Activated T-helper 2 cell treated with anti-CD3 and anti-CD28 coated beads, Interferon-gamma antibody, Interleukin-2, Interleukin-4, amounts not matched to agents 10 μg/mL and 5 μg/mL and 100 μg/mL, durations not matched to agents 14 hours and 24 hours and 36 hours (primary cell): ENCODE results near the gene IAH1. TPM values are rescaled to one million over a fixed set of nuclear protein-coding genes. Genes with fewer than 3 reads are reported as not detected.
A peak's percentile ranks its signal among the peaks of the same experiment; 100 is the strongest.

Experiments
- DNase-seq: peaks from one replicate; pipeline ENCODE4 v3.0.0; 2021; ENCODE audit warnings: low spot score
- H3K27ac Mint-ChIP-seq: one replicate; pipeline ENCODE4 v1.8.0; 2021; ENCODE audit warnings: mixed read lengths
- H3K27me3 Mint-ChIP-seq: one replicate; pipeline ENCODE4 v1.8.0; 2021; ENCODE audit warnings: low read depth, mixed read lengths
- H3K36me3 Mint-ChIP-seq: one replicate; pipeline ENCODE4 v1.8.0; 2021; ENCODE audit warnings: low read depth, mixed read lengths
- H3K4me1 Mint-ChIP-seq: one replicate; pipeline ENCODE4 v1.8.0; 2021; ENCODE audit warnings: low read depth, mixed read lengths
- H3K4me3 Mint-ChIP-seq: one replicate; pipeline ENCODE4 v1.8.0; 2021; ENCODE audit warnings: low read depth, mild to moderate bottlenecking, moderate library complexity, mixed read lengths
- H3K9me3 Mint-ChIP-seq: one replicate; pipeline ENCODE4 v1.8.0; 2021; ENCODE audit warnings: mixed read lengths
- intact Hi-C: fragments of 100-400 bp; cut with micrococcal nuclease; formaldehyde crosslinking; loops from one replicate; pipeline ENCODE4 v1.15.1; 2023
- total RNA-seq: library from RNA; stranded (reverse); gene quantifications from 2 replicates; pipeline ENCODE4 v1.2.3, GENCODE V29; 2022

The IAH1 gene
- total RNA-seq, 1 donor from 2014 or later, result 82.4 TPM

DNA sequence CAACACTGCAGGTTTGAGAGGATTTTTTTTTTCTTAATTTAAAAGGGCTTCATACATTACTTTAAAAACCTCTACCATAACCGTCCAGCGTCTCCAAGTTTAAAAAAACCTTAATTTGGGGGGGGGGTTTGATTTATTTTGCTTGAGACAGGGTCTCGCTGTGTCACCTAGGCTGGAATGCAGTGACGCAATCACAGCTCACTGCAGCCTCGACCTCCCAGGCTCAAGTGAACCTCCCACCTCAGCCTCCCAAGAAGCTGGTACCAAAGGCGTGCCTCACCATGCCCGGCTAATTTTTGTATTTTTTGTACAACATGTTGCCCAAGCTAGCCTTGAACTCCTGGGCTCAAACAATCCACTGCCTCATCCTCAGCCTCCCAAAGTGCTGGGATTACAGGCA is 44.4 kb downstream of the IAH1 start:
- intact Hi-C loops, result no loop called here
- Mint-ChIP-seq H3K36me3 (peaks cover 57% of the 10 kb centered on the region), H3K27ac (no peak overlapping the region), H3K4me1 (peaks cover 2% of the 10 kb centered on the region), H3K4me3 (no peak overlapping the region), H3K27me3 (no peaks in the 10 kb centered on the region), H3K9me3 (no peaks in the 10 kb centered on the region)
- no peak for DNase-seq

GRCh38 chr2:9519250-9519649 is 44.9 kb downstream of the IAH1 start:
- peaks cover 57% of the 10 kb centered on the region for H3K36me3 Mint-ChIP-seq
- H3K27me3 Mint-ChIP-seq, result no peaks in the 10 kb centered on the region
- peaks cover 2% of the 10 kb centered on the region for H3K4me1 Mint-ChIP-seq
- peak overlapping the region; percentile 33 for H3K27ac Mint-ChIP-seq
- no peak for DNase-seq
- H3K9me3 Mint-ChIP-seq, result no peaks in the 10 kb centered on the region
- intact Hi-C loops, result no loop called here
- H3K4me3 Mint-ChIP-seq, result no peak overlapping the region

- intact Hi-C loops, result no loop called here
- no peak for DNase-seq
- no peak overlapping the region for H3K27ac Mint-ChIP-seq
- H3K4me3 Mint-ChIP-seq, result no peak overlapping the region
- H3K27me3 Mint-ChIP-seq, result no peaks in the 10 kb centered on the region
- H3K36me3 Mint-ChIP-seq, result peaks cover 72% of the 10 kb centered on the region
- peaks cover 2% of the 10 kb centered on the region for H3K4me1 Mint-ChIP-seq
- H3K9me3 Mint-ChIP-seq, result no peaks in the 10 kb centered on the region
Measured at GRCh38 chr2:9524291-9524690, 49.9 kb downstream of the IAH1 start.

GRCh38 chr2:9525266-9525665 is 50.9 kb downstream of the IAH1 start:
- intact Hi-C loops, result no loop called here
- H3K27me3 Mint-ChIP-seq, result no peaks in the 10 kb centered on the region
- H3K4me3 Mint-ChIP-seq, result no peak overlapping the region
- no peaks in the 10 kb centered on the region for H3K9me3 Mint-ChIP-seq
- no peaks in the 10 kb centered on the region for H3K4me1 Mint-ChIP-seq
- H3K36me3 Mint-ChIP-seq, result peaks cover 73% of the 10 kb centered on the region
- DNase-seq, result no peak
- H3K27ac Mint-ChIP-seq, result no peak overlapping the region

- H3K27me3 Mint-ChIP-seq, result no peaks in the 10 kb centered on the region
- no peaks in the 10 kb centered on the region for H3K9me3 Mint-ChIP-seq
- H3K36me3 Mint-ChIP-seq, result peaks cover 63% of the 10 kb centered on the region
- no peak for DNase-seq
- H3K4me3 Mint-ChIP-seq, result no peak overlapping the region
- intact Hi-C loops, result no loop called here
- H3K27ac Mint-ChIP-seq, result no peak overlapping the region
- H3K4me1 Mint-ChIP-seq, result no peaks in the 10 kb centered on the region
Measured at GRCh38 chr2:9527995-9528787, 53.8 kb downstream of the IAH1 start.

DNA sequence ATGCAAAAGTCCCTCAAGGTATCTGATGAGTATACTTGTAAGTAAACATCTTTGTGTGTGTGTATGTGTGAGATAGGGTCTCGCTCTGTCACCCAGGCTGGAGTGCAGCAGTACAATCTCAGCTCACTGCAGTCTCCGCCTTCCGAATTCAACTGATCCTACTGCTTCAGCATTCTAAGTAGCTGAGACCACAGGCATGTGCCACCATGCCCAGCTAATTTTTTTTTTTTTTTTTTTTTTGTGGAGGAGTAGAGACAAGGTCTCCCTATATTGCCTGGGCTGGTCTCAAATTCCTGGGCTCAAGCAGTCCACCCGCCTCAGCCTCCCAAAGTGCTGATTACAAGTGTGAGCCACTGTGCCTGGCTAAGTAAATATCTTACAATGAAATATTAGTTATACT is 58.1 kb downstream of the IAH1 start:
- H3K4me3 Mint-ChIP-seq, result no peak overlapping the region
- peaks cover 15% of the 10 kb centered on the region for H3K4me1 Mint-ChIP-seq
- no peaks in the 10 kb centered on the region for H3K27me3 Mint-ChIP-seq
- peaks cover 53% of the 10 kb centered on the region for H3K36me3 Mint-ChIP-seq
- no peak for DNase-seq
- intact Hi-C loops, result no loop called here
- no peaks in the 10 kb centered on the region for H3K9me3 Mint-ChIP-seq
- no peak overlapping the region for H3K27ac Mint-ChIP-seq

- peaks cover 47% of the 10 kb centered on the region for H3K36me3 Mint-ChIP-seq
- H3K9me3 Mint-ChIP-seq, result no peaks in the 10 kb centered on the region
- H3K27ac Mint-ChIP-seq, result no peak overlapping the region
- H3K4me1 Mint-ChIP-seq, result peaks cover 21% of the 10 kb centered on the region
- no peak overlapping the region for H3K4me3 Mint-ChIP-seq
- H3K27me3 Mint-ChIP-seq, result no peaks in the 10 kb centered on the region
- no peak for DNase-seq
- intact Hi-C loops, result no loop called here
Measured at GRCh38 chr2:9533663-9534062, 59.3 kb downstream of the IAH1 start.

DNA sequence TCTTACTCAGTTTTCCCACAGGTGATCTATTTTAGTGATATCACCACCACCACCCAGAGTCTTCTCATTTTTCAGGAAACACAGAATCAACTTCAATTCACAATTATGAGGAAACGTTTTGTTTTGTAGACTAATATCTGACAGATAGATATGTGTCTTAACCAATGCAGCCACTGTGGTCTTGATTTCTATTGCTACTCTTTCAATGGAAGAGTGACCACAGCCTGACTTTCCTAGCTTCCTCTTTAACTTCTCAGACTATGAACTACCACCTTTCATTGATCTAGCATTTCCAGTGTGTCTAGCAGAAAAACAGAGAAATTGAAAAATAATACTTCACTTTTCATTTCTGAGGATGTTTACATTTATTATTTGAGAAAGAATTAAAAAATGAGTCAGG is 60.8 kb downstream of the IAH1 start:
- no peak for DNase-seq
- Mint-ChIP-seq H3K4me3 (no peak overlapping the region), H3K27me3 (no peaks in the 10 kb centered on the region), H3K36me3 (peaks cover 35% of the 10 kb centered on the region), H3K4me1 (peaks cover 26% of the 10 kb centered on the region), H3K27ac (no peak overlapping the region), H3K9me3 (no peaks in the 10 kb centered on the region)
- intact Hi-C loops, result no loop called here

- H3K4me1 Mint-ChIP-seq, result peaks cover 26% of the 10 kb centered on the region
- H3K4me3 Mint-ChIP-seq, result no peak overlapping the region
- DNase-seq, result no peak
- intact Hi-C loops, result no loop called here
- H3K36me3 Mint-ChIP-seq, result peaks cover 38% of the 10 kb centered on the region
- no peak overlapping the region for H3K27ac Mint-ChIP-seq
- no peaks in the 10 kb centered on the region for H3K27me3 Mint-ChIP-seq
- no peaks in the 10 kb centered on the region for H3K9me3 Mint-ChIP-seq
Measured at GRCh38 chr2:9536504-9536903, 62.2 kb downstream of the IAH1 start.

DNA sequence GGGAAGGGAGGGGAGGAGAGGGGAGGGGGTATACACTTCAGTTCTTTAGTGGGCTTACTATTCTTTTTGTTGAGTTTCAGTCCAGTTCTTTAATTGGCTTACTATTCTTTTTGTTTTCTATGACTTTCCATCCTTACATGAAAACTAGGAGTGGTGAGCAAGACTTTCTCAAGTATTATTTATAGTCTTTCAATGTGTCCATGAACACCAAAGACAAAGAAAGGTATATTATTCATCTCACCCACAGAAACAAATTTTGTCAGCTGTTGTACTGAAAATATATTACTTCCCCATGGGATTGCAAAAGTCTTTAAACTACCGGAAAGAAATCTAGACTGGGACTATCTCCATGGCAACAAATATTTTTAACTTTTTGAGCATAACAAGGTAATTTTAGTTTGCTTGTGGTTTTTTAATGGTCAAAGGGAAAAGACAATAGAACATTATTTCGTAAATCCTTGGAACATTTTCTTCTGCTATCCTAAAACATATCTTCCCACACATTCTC is 63.7 kb downstream of the IAH1 start:
- H3K36me3 Mint-ChIP-seq, result peaks cover 36% of the 10 kb centered on the region
- peaks cover 26% of the 10 kb centered on the region for H3K4me1 Mint-ChIP-seq
- H3K4me3 Mint-ChIP-seq, result no peak overlapping the region
- H3K9me3 Mint-ChIP-seq, result no peaks in the 10 kb centered on the region
- H3K27ac Mint-ChIP-seq, result no peak overlapping the region
- intact Hi-C loops, result no loop called here
- H3K27me3 Mint-ChIP-seq, result no peaks in the 10 kb centered on the region
- DNase-seq, result no peak

Other genes with a start within 250 kb of the IAH1 start
- gene ITGB1BP1, start 51.0 kb upstream of the IAH1 start, total RNA-seq, result 118 and 128 TPM in 2 replicates
- gene CPSF3, start 50.9 kb upstream of the IAH1 start, total RNA-seq, result 69.5 and 73.2 TPM in 2 replicates
- 23.3 and 25.0 TPM in 2 replicates for gene ADAM17, start 81.3 kb downstream of the IAH1 start, total RNA-seq
- gene YWHAQ, start 156.4 kb downstream of the IAH1 start, total RNA-seq, result 334 and 339 TPM in 2 replicates